Stimulated activated CD8-positive, alpha-beta memory T cell treated with anti-CD3 and anti-CD28 coated beads, Interleukin-7, amount 100 ng/mL, for 24 hours (primary cell): ENCODE results near the gene BHLHE23.
"Not testable (repeated sequence)": the region's sequence is repeated elsewhere in the genome, so short reads cannot be mapped to it uniquely, and the experiment has no call there.

ENCODE experiments used
- DNase-seq: peaks from one replicate; pipeline ENCODE4 v3.0.0-alpha.2; 2020; ENCODE audit warnings: low read depth

BHLHE23 gene

DNA sequence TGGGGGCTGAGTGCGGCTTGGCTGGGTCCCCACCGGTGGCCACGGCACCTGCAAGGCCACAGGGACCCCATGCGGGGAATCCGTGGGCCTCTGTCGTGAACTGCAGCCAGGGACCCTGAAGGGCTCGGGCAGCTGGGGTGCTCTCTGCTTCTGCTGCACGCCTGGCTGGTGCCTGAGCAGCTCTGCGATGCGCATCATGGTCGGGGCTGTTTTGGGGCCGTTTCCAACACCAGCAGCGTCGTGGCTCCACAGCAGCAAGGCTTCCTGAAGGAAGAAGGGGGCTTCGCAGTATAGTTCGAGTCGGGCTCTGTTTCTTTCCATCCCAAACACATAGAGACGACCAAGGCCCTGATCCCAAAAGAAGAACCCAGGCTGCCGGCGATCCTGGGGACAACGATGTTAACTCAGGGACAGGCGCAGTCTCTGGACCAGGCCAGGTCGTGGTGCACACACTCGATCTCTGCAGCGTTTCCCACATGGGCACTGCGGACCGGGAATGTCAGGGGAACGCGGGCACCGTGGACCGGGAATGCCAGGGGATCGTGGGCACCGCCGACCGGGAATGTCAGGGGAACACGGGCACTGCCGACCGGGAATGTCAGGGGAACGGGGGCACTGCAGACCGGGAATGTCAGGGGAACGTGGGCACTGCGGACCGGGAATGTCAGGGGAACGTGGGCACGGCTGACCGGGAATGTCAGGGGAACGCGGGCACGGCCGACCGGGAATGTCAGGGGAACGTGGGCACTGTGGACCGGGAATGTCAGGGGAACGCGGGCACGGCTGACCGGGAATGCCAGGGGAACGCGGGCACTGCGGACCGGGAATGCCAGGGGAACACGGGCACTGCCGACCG, 36.8 kb upstream of the BHLHE23 start:
- no peak for DNase-seq

DNA sequence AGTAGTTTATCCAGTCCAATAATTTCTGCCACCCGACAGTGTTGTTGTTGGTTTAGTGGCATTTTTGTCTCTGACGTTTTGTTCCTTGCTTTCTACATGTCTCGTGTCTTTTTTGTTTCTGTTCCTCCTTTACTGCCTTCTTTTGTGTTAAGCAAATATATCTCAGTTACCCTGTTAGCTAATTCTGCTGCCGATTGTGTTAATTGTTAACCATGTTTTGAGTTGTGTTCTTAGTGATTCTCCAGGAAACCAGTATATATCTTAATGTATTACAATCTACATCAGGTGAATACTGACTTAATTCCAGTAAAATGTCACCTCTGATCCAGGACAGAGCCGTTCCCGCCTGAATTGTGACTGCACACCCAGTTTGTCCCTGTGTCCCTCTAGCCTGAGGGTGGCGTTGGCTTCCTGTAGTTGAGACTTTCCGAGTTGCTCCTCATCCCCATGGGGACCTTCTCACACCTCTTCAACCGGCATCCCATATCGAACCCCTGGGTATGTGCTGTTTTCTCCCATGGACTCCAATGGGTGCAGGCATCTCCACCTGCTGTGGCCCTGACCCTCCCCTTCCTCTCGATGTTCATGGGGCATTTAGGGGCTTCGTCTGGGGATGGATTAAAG, 35.8 kb upstream of the BHLHE23 start:
- DNase-seq = no peak

DNA sequence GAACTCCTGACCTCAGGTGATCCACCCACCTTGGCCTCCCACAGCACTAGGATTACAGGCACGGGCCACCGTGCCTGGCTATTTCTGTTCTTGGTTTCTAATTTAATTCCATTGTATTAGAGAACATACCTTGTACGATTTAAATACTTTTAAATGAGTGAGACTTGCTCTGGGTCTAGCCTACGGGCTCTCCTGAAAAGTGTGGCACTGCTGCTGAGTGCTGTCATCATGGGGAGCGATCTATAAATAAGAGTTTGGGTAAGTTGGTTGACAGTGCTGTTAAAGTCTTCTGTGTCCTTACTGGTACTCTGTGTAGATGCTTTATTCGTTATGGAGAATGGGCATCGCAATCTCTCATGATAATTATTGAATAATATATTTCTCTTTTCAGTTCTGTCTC, 35.0 kb upstream of the BHLHE23 start:
- DNase-seq = no peak

- DNase-seq = no peak
Measured at GRCh38 chr20:63037669-63038268, 31.0 kb upstream of the BHLHE23 start.

GRCh38 chr20:63036291-63036690, 29.5 kb upstream of the BHLHE23 start:
- DNase-seq = no peak

DNA sequence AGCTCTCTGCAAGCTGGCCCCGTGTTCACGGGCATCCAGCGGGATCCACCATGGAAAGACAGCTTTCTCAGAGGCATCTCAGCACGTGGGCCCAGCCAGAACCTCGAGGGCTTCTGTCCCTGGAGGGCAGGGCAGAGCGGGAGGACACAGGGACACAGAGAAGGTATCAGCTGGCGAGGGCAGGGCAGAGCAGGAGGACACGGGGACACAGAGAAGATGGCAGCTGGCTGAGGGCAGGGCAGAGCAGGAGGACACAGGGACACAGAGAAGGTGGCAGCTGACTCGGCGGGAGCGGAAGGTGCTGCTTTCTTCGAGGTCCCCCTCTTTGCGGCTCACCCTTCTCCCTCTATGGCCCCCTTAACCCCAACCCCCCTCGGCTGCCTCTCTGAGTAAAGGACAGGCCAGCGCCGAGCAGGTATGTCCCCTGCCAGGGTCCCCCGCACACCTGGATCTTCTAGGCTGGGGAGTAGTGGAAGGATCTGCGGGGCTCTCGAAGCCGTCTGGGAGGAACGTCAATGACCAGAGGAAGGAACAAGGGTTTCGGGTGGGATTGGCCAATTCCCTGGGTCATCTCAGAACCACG, 28.9 kb upstream of the BHLHE23 start:
- no peak for DNase-seq

DNA sequence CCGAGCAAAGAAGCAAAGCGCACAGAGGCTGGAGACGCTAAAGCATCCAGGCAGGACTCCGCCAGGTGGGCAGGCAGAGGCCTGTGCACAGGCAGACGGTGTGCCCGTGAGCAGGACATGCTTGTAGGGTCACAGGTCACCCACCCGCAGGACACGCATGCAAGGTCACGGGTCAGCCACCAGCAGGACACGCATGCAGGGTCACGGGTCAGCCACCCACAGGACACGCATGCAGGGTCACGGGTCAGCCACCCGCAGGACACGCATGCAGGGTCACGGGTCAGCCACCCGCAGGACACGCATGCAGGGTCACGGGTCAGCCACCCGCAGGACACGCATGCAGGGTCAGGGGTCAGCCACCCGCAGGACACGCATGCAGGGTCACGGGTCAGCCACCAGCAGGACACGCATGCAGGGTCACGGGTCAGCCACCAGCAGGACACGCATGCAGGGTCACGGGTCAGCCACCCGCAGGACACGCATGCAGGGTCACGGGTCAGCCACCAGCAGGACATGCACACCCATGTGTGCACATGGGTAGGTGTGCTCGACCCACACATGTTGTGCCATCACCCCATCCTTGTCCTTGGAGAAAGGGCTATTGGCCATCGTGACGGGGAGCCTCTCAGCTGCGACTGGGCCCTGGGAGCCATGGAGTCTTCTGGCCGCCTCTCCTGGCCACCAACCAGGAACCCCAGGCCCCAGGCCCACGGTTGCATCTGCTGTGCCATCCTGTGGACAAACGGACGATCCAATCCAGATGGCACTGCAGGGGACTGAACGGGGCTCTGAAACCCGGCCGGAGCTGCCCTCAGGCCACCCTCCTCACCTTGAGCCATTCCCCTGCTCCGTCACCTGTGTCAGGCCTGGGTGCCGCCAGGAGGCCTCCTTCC, 28.2 kb upstream of the BHLHE23 start:
- DNase-seq = not testable (repeated sequence)

DNA sequence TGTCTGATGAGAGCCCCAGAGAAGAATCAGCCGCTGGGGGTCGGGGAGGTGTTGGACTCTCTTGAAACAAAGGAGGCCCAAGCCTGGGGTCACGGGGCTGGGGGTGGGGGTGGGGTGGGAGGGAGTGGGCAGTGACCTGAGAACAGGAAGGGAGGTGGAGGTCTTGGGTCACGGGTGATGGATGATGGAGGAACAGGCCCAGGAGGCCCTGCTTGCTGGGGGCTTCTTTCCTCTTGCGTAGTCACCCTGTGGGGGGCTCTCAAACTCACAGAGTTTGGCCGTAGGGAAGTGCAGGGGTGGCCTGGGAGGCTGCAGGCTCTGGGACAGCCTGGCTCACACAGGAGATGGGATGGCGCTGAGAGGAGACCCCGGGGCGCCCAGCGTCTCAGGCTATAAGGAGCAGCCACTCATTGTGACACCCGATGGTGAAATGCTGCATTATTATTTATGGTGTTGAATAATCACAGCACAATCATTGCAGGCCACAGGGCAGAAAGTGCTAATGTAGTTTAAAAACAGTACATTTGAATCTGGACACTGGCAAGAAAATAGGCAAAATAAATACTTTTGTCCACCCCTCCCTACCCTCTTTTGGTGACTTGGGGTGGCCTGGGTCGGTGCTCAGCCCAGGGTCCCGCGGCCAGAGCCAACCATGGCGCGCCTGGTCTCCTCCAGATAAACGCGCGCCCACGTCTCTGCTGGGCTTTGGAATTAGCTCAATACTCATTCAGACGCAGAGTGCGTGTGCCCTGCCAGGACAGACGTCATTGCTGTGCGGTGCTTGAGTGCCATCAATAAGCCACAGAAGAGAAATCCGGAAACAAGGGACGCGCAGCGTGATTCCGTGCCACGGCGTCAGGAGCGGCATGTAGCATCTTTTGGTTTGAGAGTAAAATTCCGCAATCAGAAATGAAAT, 27.3 kb upstream of the BHLHE23 start:
- no peak for DNase-seq

GRCh38 chr20:63032861-63033793, 26.4 kb upstream of the BHLHE23 start:
- DNase-seq = no peak

DNA sequence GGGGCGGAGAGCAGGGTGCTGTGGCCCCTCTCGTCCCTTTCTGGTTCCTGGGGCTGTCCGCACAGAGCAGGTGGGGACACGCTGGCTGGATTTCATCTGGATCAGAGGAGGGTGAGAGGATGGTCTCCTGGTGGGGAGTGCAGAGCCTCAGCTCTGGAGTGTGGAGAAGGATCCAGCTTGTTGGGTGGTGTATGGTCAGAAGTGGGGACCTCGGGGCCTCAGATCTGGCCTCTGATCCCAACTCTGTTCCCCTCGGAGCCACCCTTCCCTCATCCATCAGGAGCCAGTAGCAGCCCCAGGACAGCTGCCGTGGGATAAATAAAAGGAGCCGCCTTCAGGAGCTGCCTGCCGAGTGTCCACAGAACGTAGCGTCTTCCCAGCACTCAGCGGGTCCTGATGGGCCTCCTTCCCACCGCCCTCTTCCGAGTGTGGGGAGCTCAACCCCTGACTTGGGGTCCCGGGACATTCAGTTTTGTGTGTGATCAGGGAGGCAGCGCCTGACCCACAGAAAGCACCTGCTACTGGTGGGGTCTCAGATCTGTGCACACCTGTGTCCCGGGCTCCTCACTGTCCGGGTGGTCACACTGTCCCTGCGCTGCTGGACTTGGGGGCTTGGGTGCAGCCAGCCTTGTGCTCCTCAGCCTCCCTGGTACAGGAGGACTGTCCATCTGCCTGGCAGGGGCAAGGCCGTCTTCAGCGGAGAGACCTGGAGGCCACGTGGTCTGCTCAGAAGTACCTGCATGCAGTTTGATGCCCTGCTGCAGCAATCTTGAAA, 25.4 kb upstream of the BHLHE23 start:
- no peak for DNase-seq

DNA sequence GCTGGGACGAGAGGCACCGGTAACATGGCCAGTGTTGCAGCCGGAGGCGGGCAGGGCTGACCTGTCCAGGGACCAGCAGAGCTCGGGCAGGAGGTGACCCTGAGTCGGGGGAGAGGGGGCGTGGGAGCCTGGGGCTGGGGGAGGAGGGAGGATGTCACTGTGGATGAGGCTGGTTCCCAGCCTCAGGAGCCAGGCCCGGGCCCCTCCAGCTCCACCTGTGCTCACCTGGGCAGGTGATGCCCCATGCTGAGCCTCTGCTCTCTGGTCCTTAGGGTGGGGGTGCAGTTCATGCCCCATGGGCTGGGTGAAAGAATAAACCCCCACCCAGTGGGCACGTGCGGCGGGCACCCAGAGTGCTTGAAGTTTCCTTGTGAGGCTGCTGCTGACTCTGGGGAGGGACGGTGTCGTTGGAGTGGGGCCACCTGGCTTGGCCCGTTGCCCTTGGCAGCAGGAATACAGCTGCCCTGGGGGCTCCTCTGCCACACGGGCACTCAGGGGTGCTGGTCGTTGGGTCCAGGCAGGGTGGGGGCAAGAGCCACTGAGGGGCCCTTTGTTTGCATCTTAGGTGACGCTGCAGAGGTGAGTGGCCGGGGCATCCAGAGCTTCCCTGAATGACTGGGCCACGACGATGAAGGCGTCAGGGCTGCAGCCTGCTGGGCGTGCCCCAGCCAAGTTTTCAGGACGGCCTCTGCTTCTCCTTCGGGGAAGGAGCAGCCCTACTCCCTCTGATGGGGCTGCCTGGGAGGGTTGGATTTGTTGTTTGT, 24.7 kb upstream of the BHLHE23 start:
- DNase-seq = no peak

GRCh38 chr20:63029358-63030121, 22.8 kb upstream of the BHLHE23 start:
- no peak for DNase-seq

DNA sequence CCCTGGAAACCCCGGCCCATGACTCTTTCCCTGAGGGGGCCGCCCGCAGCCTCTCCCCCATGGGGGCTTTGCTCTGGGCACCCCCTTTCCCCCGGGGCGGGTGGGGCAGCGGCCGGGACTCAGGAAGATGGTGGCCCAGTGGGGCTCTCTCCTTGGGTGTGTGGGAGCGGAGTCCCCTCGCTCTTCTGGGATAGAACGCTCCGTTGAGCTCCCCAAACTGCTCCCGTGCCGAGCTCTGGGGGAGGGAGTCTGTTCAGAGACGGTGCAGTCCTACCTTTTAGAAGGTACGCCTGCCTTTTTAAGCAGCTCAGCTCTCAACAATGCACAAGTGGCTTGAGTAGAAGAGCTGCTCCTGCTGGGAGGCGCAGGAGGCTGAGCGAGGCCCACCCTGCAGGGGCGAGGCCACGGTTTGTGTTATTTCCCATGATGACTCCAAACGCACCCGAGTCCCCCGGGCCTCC, 21.7 kb upstream of the BHLHE23 start:
- DNase-seq = no peak

- DNase-seq = no peak
Measured at GRCh38 chr20:63027922-63028389, 21.2 kb upstream of the BHLHE23 start.

DNA sequence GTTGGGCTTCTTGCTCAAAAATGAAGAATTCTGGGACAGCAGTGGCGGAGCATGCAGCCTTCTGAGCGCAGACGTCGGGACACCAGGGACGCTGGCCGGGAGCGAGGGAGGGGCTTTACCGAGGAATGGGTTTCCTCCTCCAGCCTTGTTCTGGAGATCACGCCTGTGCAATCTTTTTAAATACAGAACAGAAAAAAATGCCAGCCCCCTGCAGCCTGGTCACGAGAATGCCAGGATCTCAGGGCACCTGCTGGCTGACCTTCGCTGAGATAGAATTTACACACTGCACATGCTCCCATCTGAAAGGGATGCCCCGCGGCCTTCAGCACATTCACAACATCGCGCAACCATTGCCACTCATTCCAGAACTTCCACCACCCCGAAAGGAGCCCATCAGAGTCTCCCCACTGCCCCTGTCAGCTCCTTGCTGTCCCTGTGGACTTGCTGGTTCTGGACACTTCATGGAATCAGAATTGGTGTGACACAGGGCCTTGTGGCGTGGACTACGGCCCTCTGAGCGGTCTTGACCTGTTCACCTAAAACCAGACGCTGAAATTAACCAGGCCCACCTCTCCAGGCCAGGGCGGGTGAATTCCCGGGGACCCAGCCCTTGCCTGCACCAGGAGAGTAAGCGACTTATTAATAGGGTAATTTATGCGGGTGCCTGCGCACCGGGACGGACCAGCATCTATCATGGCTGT, 20.6 kb upstream of the BHLHE23 start:
- no peak for DNase-seq

GRCh38 chr20:63026582-63027165, 19.9 kb upstream of the BHLHE23 start:
- DNase-seq = no peak
